HepG2 (cell line): ENCODE results near the gene ADARB2. TPM values are rescaled to one million over a fixed set of nuclear protein-coding genes. Genes with fewer than 3 reads are reported as not detected.

ENCODE experiments used
- ATAC-seq: fragments of 200-7000 bp; cut with Tn5 transposase; 3 replicates; pipeline ENCODE4 v1.9.1; 2020; ENCODE audit warnings: mild to moderate bottlenecking, moderate library complexity
- BruUV-seq: library from RNA; stranded (reverse); fragments of 400-500 nt; replicated peaks from 2 replicates; lab custom pipeline; 2021; lab: Mats Ljungman, UMichigan
- CTCF ChIA-PET: fragments of 300-600 bp; formaldehyde crosslinking; extraction: SDS; loops from one replicate; lab custom pipeline; 2021; ENCODE audit warnings: low total read pairs, inconsistent platforms, low intra/inter-chr PET ratio; lab: Yijun Ruan, JAX
- POLR2A ChIA-PET: fragments of 350-600 bp; sonication (Branson Sonifier 250); formaldehyde crosslinking; loops from one replicate; lab custom pipeline; 2020; ENCODE audit warnings: antibody characterized with exemption, inconsistent platforms; lab: Yijun Ruan, JAX
- DNase-seq: peaks from one replicate; pipeline ENCODE4 v3.0.0-alpha.2; 2015; ENCODE audit warnings: low spot score
- FAIRE-seq: peaks from 3 replicates; lab custom pipeline; 2011; peaks lifted over from hg19 to GRCh38; lab: Jason Lieb, UNC
- H2AFZ ChIP-seq: one replicate; pipeline ENCODE4 v1.6.1; 2011; ENCODE audit warnings: low read length, inconsistent platforms
- H3K27ac ChIP-seq: fragments of 300-600 bp; 3 replicates; pipeline ENCODE4 v1.8.0; 2011; ENCODE audit warnings: mixed run types, mild to moderate bottlenecking, mixed read lengths, low read length, inconsistent platforms; ENCODE audit not compliant: insufficient read depth; ENCODE audit errors: extremely low read length
- H3K27me3 ChIP-seq, 2 experiments: fragments of 200-600 bp in 1 of 2; 2 replicates in 1 of 2; 3 replicates in 1 of 2; pipeline versions ENCODE4 v1.6.0 to v1.8.0; 2011; ENCODE audit warnings: low read length in 2 of 2, mild to moderate bottlenecking in 2 of 2, moderate library complexity in 2 of 2, inconsistent platforms in 1 of 2; ENCODE audit not compliant: insufficient read depth in 2 of 2, control insufficient read depth in 1 of 2
- H3K36me3 ChIP-seq, 2 experiments: fragments of 200-600 bp in 1 of 2; replicated peaks in 1 of 2; 2 replicates in 1 of 2; 3 replicates in 1 of 2; pipeline versions ENCODE4 v1.5.1 to v1.8.0; 2011; ENCODE audit warnings: low read length in 2 of 2, inconsistent platforms in 1 of 2; ENCODE audit not compliant: insufficient read depth in 2 of 2, control insufficient read depth in 1 of 2
- H3K4me1 ChIP-seq: 2 replicates; pipeline ENCODE4 v1.5.1; 2012; ENCODE audit warnings: low read length, inconsistent platforms; ENCODE audit not compliant: insufficient read depth
- H3K4me2 ChIP-seq: 2 replicates; pipeline ENCODE4 v1.6.0; 2011; ENCODE audit warnings: low read depth, low read length, inconsistent platforms
- H3K4me3 ChIP-seq, 3 experiments: fragments of 200-600 bp in 1 of 3; sonication (generic), shearing (Covaris generic) in 1 of 3; replicated peaks in 1 of 3; 2 replicates each; pipeline ENCODE4 v1.5.1; 2011 to 2016; ENCODE audit warnings: low read length in 3 of 3, inconsistent platforms in 2 of 3, low read depth in 2 of 3, mild to moderate bottlenecking in 2 of 3, control low read depth in 1 of 3, mixed read lengths in 1 of 3; ENCODE audit not compliant: insufficient read depth in 1 of 3
- H3K79me2 ChIP-seq: one replicate; pipeline ENCODE4 v1.6.1; 2011; ENCODE audit warnings: low read length, inconsistent platforms; ENCODE audit not compliant: insufficient read depth
- H3K9ac ChIP-seq: 2 replicates; pipeline ENCODE4 v1.6.0; 2011; ENCODE audit warnings: mild to moderate bottlenecking, low read depth, low read length, inconsistent platforms; ENCODE audit not compliant: insufficient read depth
- H3K9me3 ChIP-seq: 2 replicates; pipeline ENCODE4 v1.5.1; 2012; ENCODE audit warnings: mild to moderate bottlenecking, low read length
- H4K20me1 ChIP-seq: 2 replicates; pipeline ENCODE4 v1.6.0; 2011; ENCODE audit warnings: inconsistent platforms, mild to moderate bottlenecking, low read length, moderate library complexity; ENCODE audit not compliant: insufficient read depth
- ATM ChIP-seq: fragments of 450-650 bp; IDR thresholded peaks from 2 replicates; pipeline ENCODE4 v1.7.1; 2017; ENCODE audit warnings: mild to moderate bottlenecking, borderline replicate concordance
- GABPB1 ChIP-seq: IDR thresholded peaks from 2 replicates; pipeline ENCODE4 v1.6.1; 2016; ENCODE audit warnings: mild to moderate bottlenecking, missing genetic modification reagents, moderate library complexity, missing compliant biosample characterization
- HNRNPL ChIP-seq: fragments of 200-400 bp; formaldehyde crosslinking; IDR thresholded peaks from 2 replicates; pipeline ENCODE4 v1.6.1; 2017; ENCODE audit warnings: mild to moderate bottlenecking, low read depth, low read length
- HNRNPLL ChIP-seq: fragments of 200-400 bp; formaldehyde crosslinking; IDR thresholded peaks from 2 replicates; pipeline ENCODE4 v1.6.1; 2017; ENCODE audit warnings: mild to moderate bottlenecking, low read depth, low read length; ENCODE audit not compliant: poor library complexity, severe bottlenecking
- NBN ChIP-seq: fragments of 450-650 bp; conservative IDR thresholded peaks from 2 replicates; pipeline ENCODE4 v1.6.1; 2017
- SNAI1 ChIP-seq: sonication (generic); formaldehyde crosslinking; IDR thresholded peaks from 2 replicates; pipeline ENCODE4 v1.5.0; 2020; ENCODE audit warnings: mild to moderate bottlenecking, missing genetic modification reagents, borderline replicate concordance
- SRY ChIP-seq: sonication (generic); formaldehyde crosslinking; IDR thresholded peaks from 2 replicates; pipeline ENCODE4 v1.8.0; 2022; ENCODE audit warnings: mild to moderate bottlenecking, missing genetic modification reagents
- TCF7 ChIP-seq: sonication (generic); IDR thresholded peaks from 2 replicates; pipeline ENCODE4 v1.6.1; 2016; ENCODE audit warnings: antibody characterized with exemption, low read depth
- YY1 ChIP-seq: IDR thresholded peaks from 2 replicates; pipeline ENCODE4 v1.6.1; 2011; ENCODE audit warnings: low read length, low read depth, moderate library complexity, mild to moderate bottlenecking; ENCODE audit not compliant: insufficient read depth, insufficient replicate concordance
- ZNF33A ChIP-seq: sonication (generic); formaldehyde crosslinking; IDR thresholded peaks from 2 replicates; pipeline ENCODE4 v1.5.1; 2020; ENCODE audit warnings: missing genetic modification reagents, mild to moderate bottlenecking, moderate library complexity, borderline replicate concordance
- ZNF746 ChIP-seq: sonication (generic); formaldehyde crosslinking; IDR thresholded peaks from 2 replicates; pipeline ENCODE4 v1.8.0; 2022; ENCODE audit warnings: mild to moderate bottlenecking, missing genetic modification reagents
- WGBS: methylation state at CpG from one replicate; pipeline ENCODE4 v1.1.6; 2017; ENCODE audit warnings: low lambda C conversion rate; 5-methylcytosine and 5-hydroxymethylcytosine counted together
- in situ Hi-C: cut with HindIII; loops from 2 replicates; pipeline ENCODE4 v1.10.0; 2017; ENCODE audit warnings: low pct_unique_long_range_greater_than_20kb; ENCODE audit not compliant: extremely low pct_ligation_motif_present
- intact Hi-C: fragments of 100-400 bp; cut with micrococcal nuclease; formaldehyde crosslinking; loops from one replicate; pipeline ENCODE4 v1.10.0; 2022; ENCODE audit not compliant: unreplicated experiment
- polyA plus RNA-seq, 8 experiments: library from polyadenylated mRNA; depleted of rRNA in 3 of 8; stranded (reverse) in 7 of 8; unstranded in 1 of 8; fragments of >200 nt; fragmentation: Illumina TruSeq in 4 of 8; extraction: Trizol in 4 of 8; gene quantifications; 2 replicates each; pipeline versions ENCODE4 v1.2.1 to v1.2.3, GENCODE V29; 2011 to 2016; ENCODE audit warnings: low read depth in 4 of 8, missing spikeins in 1 of 8, mixed read lengths in 1 of 8; ENCODE audit not compliant: insufficient read depth in 1 of 8
- total RNA-seq, 5 experiments: library from RNA; depleted of rRNA; stranded (reverse); fragments of >200 nt; fragmentation: Illumina TruSeq; extraction: Trizol; gene quantifications; 2 replicates each; pipeline ENCODE4 v1.2.3, GENCODE V29; 2016; ENCODE audit warnings: low read depth in 1 of 5
- TF ChIP-seq, protein P1 (sequence below): IDR thresholded peaks from 2 replicates; pipeline ENCODE4 v1.6.1; 2016; ENCODE audit warnings: missing biosample characterization, missing genetic modification reagents, low read depth

ADARB2 gene
- total and polyA plus RNA-seq, 2 of the 13 experiments (the other 11 are each of a cell fraction or from before 2014, with no cell fraction given), result not detected

DNA sequence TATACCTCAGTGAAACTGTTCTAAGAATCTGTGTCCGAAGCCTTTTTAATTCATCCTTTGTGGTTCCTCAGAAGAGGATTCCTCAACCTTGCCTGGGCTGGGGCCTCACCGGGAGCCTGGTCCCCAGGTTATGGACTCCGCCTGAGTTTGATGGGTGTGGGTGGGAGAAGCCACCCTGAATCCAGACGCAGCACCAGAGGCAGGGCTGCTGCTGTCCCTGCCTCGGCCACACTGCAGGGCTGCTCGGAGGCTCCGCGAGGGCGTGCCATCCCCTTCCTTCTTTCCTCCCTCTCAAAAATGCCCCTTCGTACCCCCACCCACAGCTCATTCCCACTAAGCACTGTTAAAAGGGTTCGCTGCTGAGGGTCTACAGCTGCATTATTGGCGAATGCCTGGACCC, 146.3 kb downstream of the ADARB2 start (continued):
- no peak for TF ChIP-seq GABPB1 (CRISPR knock-in tag)
- TF ChIP-seq TCF7, result no peak
- no peak for TF ChIP-seq ZNF746 (CRISPR knock-in tag)
- no peak for TF ChIP-seq YY1
- TF ChIP-seq SRY (CRISPR knock-in tag), result no peak
- no peak for TF ChIP-seq HNRNPL
- no peak for TF ChIP-seq NBN
- TF ChIP-seq, protein P1, sequence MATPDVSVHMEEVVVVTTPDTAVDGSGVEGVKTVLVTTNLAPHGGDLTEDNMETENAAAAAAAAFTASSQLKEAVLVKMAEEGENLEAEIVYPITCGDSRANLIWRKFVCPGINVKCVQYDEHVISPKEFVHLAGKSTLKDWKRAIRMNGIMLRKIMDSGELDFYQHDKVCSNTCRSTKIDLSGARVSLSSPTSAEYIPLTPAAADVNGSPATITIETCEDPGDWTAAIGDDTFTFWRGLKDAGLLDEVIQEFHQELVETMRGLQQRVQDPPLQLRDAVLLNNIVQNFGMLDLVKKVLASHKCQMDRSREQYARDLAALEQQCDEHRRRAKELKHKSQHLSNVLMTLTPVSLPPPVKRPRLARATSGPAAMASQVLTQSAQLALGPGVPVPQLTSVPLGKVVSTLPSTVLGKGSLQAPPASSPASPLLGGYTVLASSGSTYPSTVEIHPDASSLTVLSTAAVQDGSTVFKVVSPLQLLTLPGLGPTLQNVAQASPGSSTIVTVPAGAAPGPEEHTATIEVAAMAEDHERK (CRISPR knock-in tag), result no peak
- no peak for TF ChIP-seq ATM
- TF ChIP-seq HNRNPLL, result no peak

- no peak for DNase-seq
- Histone ChIP-seq H3K36me3 (no peaks in the 10 kb centered on the region), H3K4me1 (no peaks in the 10 kb centered on the region), H3K9ac (no peak overlapping the region), H3K27ac (no peak overlapping the region), H3K79me2 (no peaks in the 10 kb centered on the region), H3K4me2 (no peak overlapping the region), H4K20me1 (no peaks in the 10 kb centered on the region), H3K27me3 (peaks cover 1 to 28% of the 10 kb centered on the region in 2 experiments; a peak in 3 of 5 replicates), H2AFZ (no peak overlapping the region), H3K9me3 (no peaks in the 10 kb centered on the region), H3K4me3 (no peak overlapping the region)
- no peak for ATAC-seq
- intact Hi-C loops, result no loop called here
- 20% methylated on average over 7 of the region's 17 CpGs for whole genome bisulfite sequencing
- TF ChIP-seq SNAI1 (CRISPR knock-in tag) (no peak), ZNF33A (CRISPR knock-in tag) (no peak)
- POLR2A ChIA-PET, result no interaction called here
- BruUV-seq, result no TSS peak
- FAIRE-seq, result no peak
- CTCF ChIA-PET, result no interaction called here
- in situ Hi-C loops, result no loop called here
These were observed 148.1 kb downstream of the ADARB2 start for GRCh38 chr10:1589257-1589656.
